HG03439 (cell line): ENCODE data around the gene TPO.
"Not testable (repeated sequence)": the region's sequence is repeated elsewhere in the genome, so short reads cannot be mapped to it uniquely, and the experiment has no call there.

Source experiments
- ATAC-seq: cut with Tn5 transposase; IDR thresholded peaks from one replicate; pipeline ENCODE4 v1.9.1; 2021; ENCODE audit warnings: mild to moderate bottlenecking, moderate library complexity; ENCODE audit not compliant: unreplicated experiment

Gene TPO

DNA sequence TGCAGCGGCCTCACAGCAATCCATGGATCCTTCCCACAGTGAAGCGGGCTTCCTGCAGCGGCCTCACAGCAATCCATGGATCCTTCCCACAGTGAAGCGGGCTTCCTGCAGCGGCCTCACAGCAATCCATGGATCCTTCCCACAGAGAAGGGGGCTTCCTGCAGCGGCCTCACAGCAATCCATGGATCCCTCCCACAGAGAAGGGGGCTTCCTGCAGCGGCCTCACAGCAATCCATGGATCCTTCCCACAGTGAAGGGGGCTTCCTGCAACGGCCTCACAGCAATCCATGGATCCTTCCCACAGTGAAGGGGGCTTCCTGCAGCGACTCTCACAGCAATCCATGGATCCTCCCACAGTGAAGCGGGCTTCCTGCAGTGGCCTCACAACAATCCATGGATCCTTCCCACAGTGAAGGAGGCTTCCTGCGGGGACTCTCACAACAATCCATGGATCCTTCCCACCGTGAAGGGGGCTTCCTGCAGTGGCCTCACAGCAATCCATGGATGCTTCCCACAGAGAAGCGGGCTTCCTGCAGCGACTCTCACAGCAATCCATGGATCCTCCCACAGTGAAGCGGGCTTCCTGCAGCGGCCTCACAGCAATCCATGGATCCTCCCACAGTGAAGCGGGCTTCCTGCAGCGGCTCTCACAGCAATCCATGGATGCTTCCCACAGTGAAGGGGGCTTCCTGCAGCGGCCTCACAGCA lies 168.1 kb downstream of the TPO start:
- ATAC-seq = not testable (repeated sequence)

DNA sequence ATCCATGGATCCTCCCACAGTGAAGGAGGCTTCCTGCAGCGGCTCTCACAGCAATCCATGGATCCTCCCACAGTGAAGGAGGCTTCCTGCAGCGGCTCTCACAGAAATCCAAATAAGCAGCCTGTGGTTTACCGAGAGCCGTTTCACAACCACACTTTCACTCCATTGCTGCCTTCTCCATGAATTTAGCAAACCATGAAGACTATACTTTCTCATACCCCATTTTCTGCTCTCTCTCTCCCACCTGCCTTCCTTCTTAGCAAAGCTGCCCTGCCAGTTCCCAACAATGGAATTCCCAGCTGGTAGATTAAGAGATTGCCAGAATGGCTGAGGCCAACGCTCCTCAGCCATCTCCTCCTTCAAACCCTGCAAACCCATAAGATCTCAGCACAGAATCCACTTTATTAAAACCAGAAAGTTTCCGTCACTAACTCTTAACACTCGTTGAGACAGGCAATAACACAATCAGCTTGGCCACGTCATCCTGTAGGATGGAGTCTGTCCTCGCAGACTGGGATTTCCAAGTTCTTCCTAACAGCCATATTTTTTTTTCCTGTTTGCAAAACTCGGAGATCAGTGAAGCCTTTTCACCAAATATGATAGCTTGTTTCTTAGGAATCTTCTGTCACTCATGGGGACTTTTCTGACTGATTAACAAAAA lies 168.8 kb downstream of the TPO start:
- no peak for ATAC-seq

DNA sequence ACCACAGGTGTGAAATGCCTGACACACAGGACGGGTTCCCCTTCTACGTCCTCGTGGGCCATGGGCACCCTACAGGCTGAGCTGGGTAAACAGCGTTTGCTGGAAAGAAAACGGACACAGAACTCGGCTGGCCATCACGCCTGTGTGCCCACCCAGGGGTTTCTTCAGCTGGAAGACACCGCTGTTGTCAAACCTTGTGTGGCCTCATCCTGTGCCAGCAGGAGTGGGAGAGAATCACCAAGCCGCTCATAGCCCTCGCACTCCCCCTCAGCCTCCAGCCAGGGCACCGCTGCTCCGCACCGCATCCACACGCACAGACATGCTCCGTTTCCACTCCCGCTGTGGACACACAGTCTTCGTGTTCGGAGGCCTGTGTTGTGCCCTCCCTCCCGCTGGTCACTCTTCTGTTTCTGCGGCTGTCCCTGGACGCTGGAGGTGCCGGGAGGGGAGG lies 169.7 kb downstream of the TPO start:
- ATAC-seq = no peak

DNA sequence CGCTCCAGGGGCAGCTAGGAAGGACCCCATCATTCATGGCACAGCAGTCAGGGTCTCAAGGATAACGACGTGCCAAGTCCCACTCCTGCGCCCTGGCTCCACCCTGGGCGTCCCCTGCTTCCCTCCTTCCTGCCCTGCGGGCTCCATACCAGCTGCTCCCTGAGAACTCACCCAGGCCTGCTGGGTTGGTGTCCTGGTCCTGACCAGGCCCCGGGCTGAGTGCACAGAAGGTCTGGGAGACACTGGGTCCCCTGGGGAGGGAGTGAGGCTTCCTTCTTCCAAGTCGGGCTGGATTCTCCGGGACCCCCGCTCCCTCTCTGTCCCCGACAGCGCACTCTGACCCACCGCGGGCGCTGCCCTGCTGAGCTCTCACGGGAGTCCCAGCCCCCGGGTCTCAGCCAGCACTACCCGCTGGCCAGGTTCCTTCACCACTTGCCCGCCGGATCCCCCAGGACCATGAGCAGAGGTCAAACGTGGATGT lies 170.8 kb downstream of the TPO start:
- ATAC-seq = no peak

GRCh38 chr2:1584691-1585485 lies 171.6 kb downstream of the TPO start:
- no peak for ATAC-seq

DNA sequence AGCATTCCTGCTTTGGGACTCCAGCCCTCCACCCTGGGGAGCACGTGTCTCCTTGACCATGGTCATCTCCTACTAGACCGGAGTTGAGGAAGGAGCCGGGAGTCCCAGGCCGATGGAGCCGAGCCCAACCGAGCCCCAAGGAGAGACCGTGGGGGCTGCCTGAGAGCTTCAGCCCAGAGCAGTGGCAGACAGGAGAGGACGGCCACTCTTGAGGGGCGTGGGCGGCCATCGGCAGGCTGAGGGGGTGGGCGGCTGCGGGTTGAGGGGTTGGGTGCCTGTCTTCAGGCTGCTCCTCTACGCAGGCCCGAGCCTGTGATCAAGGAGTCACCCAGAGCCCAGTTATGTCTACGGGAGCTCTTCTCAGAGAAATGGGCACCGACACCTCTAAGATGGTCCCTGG lies 172.4 kb downstream of the TPO start:
- no peak for ATAC-seq

DNA sequence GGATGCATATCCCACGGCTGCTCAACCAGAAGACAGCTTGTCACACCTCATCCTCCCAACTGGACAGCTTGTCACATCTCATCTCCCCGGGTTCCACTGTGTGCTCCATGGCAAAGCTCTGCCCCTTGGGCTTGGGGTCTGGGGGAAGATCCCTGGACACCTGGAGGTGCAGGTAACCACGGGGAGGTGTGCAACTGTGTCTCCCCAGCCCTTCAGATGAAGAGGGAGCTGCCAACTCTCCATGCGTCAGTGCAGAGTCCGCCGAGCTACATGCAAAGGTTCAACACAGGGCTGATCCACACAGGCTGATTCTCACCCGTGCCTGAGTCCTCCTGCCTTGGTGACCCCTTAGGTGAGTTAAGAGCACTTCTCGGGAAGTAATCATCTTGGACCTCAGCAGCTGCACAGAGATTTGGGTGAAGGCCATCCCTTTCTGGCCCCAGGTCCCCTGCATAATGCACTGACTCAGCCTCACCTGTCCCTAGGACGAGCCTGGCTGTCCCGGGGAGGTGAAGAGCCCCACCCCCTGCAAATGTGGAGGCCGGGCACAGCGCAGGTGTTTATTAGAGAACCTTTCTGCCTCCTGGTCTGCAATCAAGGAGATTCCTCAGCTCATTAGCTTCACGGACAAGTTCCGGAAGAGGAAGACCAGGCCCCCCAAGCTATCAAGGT lies 173.1 kb downstream of the TPO start:
- no peak for ATAC-seq

- ATAC-seq = no peak
These were observed 173.9 kb downstream of the TPO start for GRCh38 chr2:1586923-1587840.

- no peak for ATAC-seq
These were observed 175.1 kb downstream of the TPO start for GRCh38 chr2:1588051-1588977.

DNA sequence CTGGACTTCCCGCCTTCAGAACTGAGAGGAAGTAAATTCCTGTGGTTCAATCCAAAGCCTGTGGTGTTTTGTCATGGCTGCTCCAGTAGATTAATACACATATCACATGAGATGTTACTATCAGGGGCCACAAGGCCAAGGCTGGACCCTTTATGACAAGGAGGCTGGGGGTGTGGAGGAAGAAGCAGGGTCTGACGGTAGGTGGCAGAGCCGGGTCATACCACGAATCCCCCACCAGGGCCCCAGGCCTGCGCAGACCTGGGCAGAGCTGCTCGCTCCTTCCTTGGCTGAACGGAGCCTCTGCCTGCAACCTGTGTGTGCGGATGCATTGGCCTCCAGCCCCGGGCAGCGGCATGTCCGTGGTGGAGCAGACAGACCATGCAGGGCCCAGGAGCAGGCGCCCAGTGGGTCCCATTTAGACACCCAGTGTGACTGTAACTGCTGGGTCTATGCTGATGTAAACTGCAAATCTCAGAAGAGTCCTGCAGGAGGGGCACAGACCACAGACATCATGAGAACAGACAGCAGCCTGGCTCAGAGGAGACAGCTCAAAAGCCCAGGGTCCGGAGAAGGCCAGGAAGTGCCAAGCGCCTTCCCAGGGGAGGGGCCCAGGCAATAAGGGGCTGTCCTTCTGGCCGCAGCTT lies 175.8 kb downstream of the TPO start:
- ATAC-seq = no peak

GRCh38 chr2:1590596-1591460 lies 177.6 kb downstream of the TPO start:
- ATAC-seq = no peak

GRCh38 chr2:1591461-1591770 lies 178.2 kb downstream of the TPO start:
- ATAC-seq = no peak
